HG02571 (cell line): Measurements from ENCODE around the gene CDK5RAP2.

Experiments
- ATAC-seq: cut with Tn5 transposase; IDR thresholded peaks from one replicate; pipeline ENCODE4 v1.9.1; 2021; ENCODE audit warnings: mild to moderate bottlenecking, moderate library complexity; ENCODE audit not compliant: unreplicated experiment

Gene CDK5RAP2

GRCh38 chr9:120388003-120388855 lies 191.7 kb downstream of the CDK5RAP2 start:
- no peak for ATAC-seq

- no peak for ATAC-seq
These were observed 192.5 kb downstream of the CDK5RAP2 start for GRCh38 chr9:120387257-120388002.

- no peak for ATAC-seq
These were observed 193.4 kb downstream of the CDK5RAP2 start for GRCh38 chr9:120386390-120387131.

- no peak for ATAC-seq
These were observed 194.2 kb downstream of the CDK5RAP2 start for GRCh38 chr9:120385606-120386389.

- no peak for ATAC-seq
These were observed 195.1 kb downstream of the CDK5RAP2 start for GRCh38 chr9:120384925-120385272.

GRCh38 chr9:120383999-120384924 lies 195.7 kb downstream of the CDK5RAP2 start:
- ATAC-seq, result no peak

GRCh38 chr9:120383611-120383998 lies 196.4 kb downstream of the CDK5RAP2 start:
- no peak for ATAC-seq

GRCh38 chr9:120382453-120382852 lies 197.5 kb downstream of the CDK5RAP2 start:
- ATAC-seq, result no peak

- no peak for ATAC-seq
These were observed 198.1 kb downstream of the CDK5RAP2 start for GRCh38 chr9:120381839-120382238.

GRCh38 chr9:120379611-120380010 lies 200.4 kb downstream of the CDK5RAP2 start:
- ATAC-seq, result no peak

- ATAC-seq, result no peak
These were observed 201.3 kb downstream of the CDK5RAP2 start for GRCh38 chr9:120378680-120379079.

- ATAC-seq, result no peak
These were observed 202.5 kb downstream of the CDK5RAP2 start for GRCh38 chr9:120377268-120378159.

GRCh38 chr9:120376101-120376500 lies 203.9 kb downstream of the CDK5RAP2 start:
- no peak for ATAC-seq

GRCh38 chr9:120375316-120375715 lies 204.7 kb downstream of the CDK5RAP2 start:
- no peak for ATAC-seq

GRCh38 chr9:120374817-120375216 lies 205.2 kb downstream of the CDK5RAP2 start:
- no peak for ATAC-seq

GRCh38 chr9:120374239-120374638 lies 205.7 kb downstream of the CDK5RAP2 start:
- ATAC-seq, result no peak

GRCh38 chr9:120372040-120372439 lies 207.9 kb downstream of the CDK5RAP2 start:
- ATAC-seq, result no peak

- no peak for ATAC-seq
These were observed 210.3 kb downstream of the CDK5RAP2 start for GRCh38 chr9:120369608-120370220.
